Endodermal cell (in vitro differentiated cells): Measurements from ENCODE around the gene PSMD2. TPM values are rescaled to one million over a fixed set of nuclear protein-coding genes. Genes with fewer than 3 reads are reported as not detected.

Experiments used
- DNase-seq: peaks from one replicate; pipeline ENCODE4 v3.0.0-alpha.2; 2017
- H3K27ac ChIP-seq: 2 replicates; pipeline ENCODE4 v1.5.1; 2013; ENCODE audit warnings: mild to moderate bottlenecking, low read depth, low read length, moderate library complexity
- H3K27me3 ChIP-seq: 2 replicates; pipeline ENCODE4 v1.6.1; 2013; ENCODE audit warnings: mild to moderate bottlenecking, low read length, moderate library complexity; ENCODE audit not compliant: insufficient read depth, control insufficient read depth, poor library complexity, severe bottlenecking
- H3K36me3 ChIP-seq: 2 replicates; pipeline ENCODE4 v1.7.0; 2013; ENCODE audit warnings: mild to moderate bottlenecking, low read length, moderate library complexity; ENCODE audit not compliant: control insufficient read depth, insufficient read depth
- H3K4me1 ChIP-seq: one replicate; pipeline ENCODE4 v1.7.0; 2013; ENCODE audit warnings: low read length; ENCODE audit not compliant: control insufficient read depth, insufficient read depth
- H3K4me3 ChIP-seq: 2 replicates; pipeline ENCODE4 v1.5.1; 2013; ENCODE audit warnings: mild to moderate bottlenecking, low read length, moderate library complexity
- H3K9ac ChIP-seq: 2 replicates; pipeline ENCODE4 v1.6.1; 2013; ENCODE audit warnings: mild to moderate bottlenecking, low read length, moderate library complexity; ENCODE audit not compliant: poor library complexity, severe bottlenecking; ENCODE audit errors: extremely low read depth
- H3K9me3 ChIP-seq: 2 replicates; pipeline ENCODE4 v1.6.1; 2013; ENCODE audit warnings: mild to moderate bottlenecking, low read length, moderate library complexity; ENCODE audit not compliant: control insufficient read depth
- H3K27ac Mint-ChIP-seq: 2 replicates; pipeline ENCODE4 v1.8.0; 2020; ENCODE audit warnings: mixed read lengths
- H3K27me3 Mint-ChIP-seq: 2 replicates; pipeline ENCODE4 v1.8.0; 2021; ENCODE audit warnings: mild to moderate bottlenecking, mixed read lengths; ENCODE audit not compliant: insufficient read depth
- H3K36me3 Mint-ChIP-seq: 2 replicates; pipeline ENCODE4 v1.8.0; 2020; ENCODE audit warnings: low read depth, mixed read lengths
- H3K4me1 Mint-ChIP-seq: 2 replicates; pipeline ENCODE4 v1.8.0; 2020; ENCODE audit warnings: mixed read lengths
- H3K4me3 Mint-ChIP-seq: 2 replicates; pipeline ENCODE4 v1.8.0; 2020; ENCODE audit warnings: mild to moderate bottlenecking, moderate library complexity, mixed read lengths
- H3K9me3 Mint-ChIP-seq: 2 replicates; pipeline ENCODE4 v1.8.0; 2020; ENCODE audit warnings: mild to moderate bottlenecking, mixed read lengths
- CTCF ChIP-seq: fragments of 200-600 bp; sonication (generic); conservative IDR thresholded peaks from 2 replicates; pipeline ENCODE4 v1.5.0; 2021; ENCODE audit warnings: antibody characterized with exemption, mild to moderate bottlenecking
- WGBS, 2 experiments: methylation state at CpG; one replicate each; pipeline versions ENCODE4 v1.1.5 to v1.1.7; 2013; ENCODE audit warnings: missing lambda C conversion rate in 2 of 2, mixed read lengths in 1 of 2; ENCODE audit not compliant: insufficient coverage in 1 of 2, insufficient read length in 1 of 2; 5-methylcytosine and 5-hydroxymethylcytosine counted together
- total RNA-seq, 2 donors: library from RNA; stranded (reverse); fragmentation: NEBNext Ultra II Directional in 1 of 2; extraction: Animal tissue kit (Norgen Biotek cat#: 25700) in 1 of 2; gene quantifications; 2 replicates in 1 of 2; 3 replicates in 1 of 2; pipeline ENCODE4 v1.2.1, GENCODE V29; 2021

Gene PSMD2
- total RNA-seq, 2 donors from 2014 or later, result 332 TPM

- H3K9ac ChIP-seq, result no peak overlapping the region
- H3K9me3 ChIP-seq, result no peaks in the 10 kb centered on the region
- H3K9me3 Mint-ChIP-seq, result no peaks in the 10 kb centered on the region
- 81 to 88% methylated on average over 11 to 18 of the region's 18 CpGs for WGBS, 2 experiments
- peaks cover 47% of the 10 kb centered on the region for H3K36me3 Mint-ChIP-seq
- H3K27ac ChIP-seq, result no peak overlapping the region
- H3K27me3 ChIP-seq, result no peaks in the 10 kb centered on the region
- peaks cover 12% of the 10 kb centered on the region for H3K4me1 ChIP-seq
- peak; percentile 84 for TF ChIP-seq CTCF
- no peak overlapping the region for H3K4me3 Mint-ChIP-seq
- peak; percentile 90 for DNase-seq
- H3K27me3 Mint-ChIP-seq, result no peaks in the 10 kb centered on the region
- H3K27ac Mint-ChIP-seq, result no peak overlapping the region
- H3K4me3 ChIP-seq, result no peak overlapping the region
- peaks cover 29% of the 10 kb centered on the region for H3K4me1 Mint-ChIP-seq
- peaks cover 67% of the 10 kb centered on the region for H3K36me3 ChIP-seq
Observed at GRCh38 chr3:184354121-184354728, 55.2 kb downstream of the PSMD2 start.

- peaks cover 12% of the 10 kb centered on the region for H3K4me1 ChIP-seq
- H3K27ac Mint-ChIP-seq, result no peak overlapping the region
- no peak overlapping the region for H3K4me3 Mint-ChIP-seq
- no peaks in the 10 kb centered on the region for H3K27me3 ChIP-seq
- H3K27me3 Mint-ChIP-seq, result no peaks in the 10 kb centered on the region
- peaks cover 45% of the 10 kb centered on the region for H3K36me3 Mint-ChIP-seq
- no peaks in the 10 kb centered on the region for H3K9me3 Mint-ChIP-seq
- TF ChIP-seq CTCF, result no peak
- H3K36me3 ChIP-seq, result peaks cover 63% of the 10 kb centered on the region
- H3K9ac ChIP-seq, result no peak overlapping the region
- no peaks in the 10 kb centered on the region for H3K9me3 ChIP-seq
- peaks cover 30% of the 10 kb centered on the region for H3K4me1 Mint-ChIP-seq
- DNase-seq, result no peak
- no peak overlapping the region for H3K27ac ChIP-seq
- WGBS, 2 experiments, result 86 to 90% methylated on average over 2 to 8 of the region's 8 CpGs
- H3K4me3 ChIP-seq, result no peak overlapping the region
Observed at GRCh38 chr3:184354754-184355153, 55.7 kb downstream of the PSMD2 start.

GRCh38 chr3:184355261-184356040 is 56.4 kb downstream of the PSMD2 start:
- H3K9ac ChIP-seq, result no peak overlapping the region
- Mint-ChIP-seq H3K9me3 (no peaks in the 10 kb centered on the region), H3K4me1 (peaks cover 34% of the 10 kb centered on the region), H3K4me3 (no peak overlapping the region), H3K27ac (peak overlapping the region; percentile 40), H3K27me3 (no peaks in the 10 kb centered on the region), H3K36me3 (peaks cover 40% of the 10 kb centered on the region)
- DNase-seq, result no peak
- 92 to 93% methylated on average over 15 to 18 of the region's 18 CpGs for WGBS, 2 experiments
- no peak for TF ChIP-seq CTCF
- peaks cover 57% of the 10 kb centered on the region for H3K36me3 ChIP-seq
- peaks cover 12% of the 10 kb centered on the region for H3K4me1 ChIP-seq
- H3K9me3 ChIP-seq, result no peaks in the 10 kb centered on the region
- no peak overlapping the region for H3K4me3 ChIP-seq
- no peak overlapping the region for H3K27ac ChIP-seq
- no peaks in the 10 kb centered on the region for H3K27me3 ChIP-seq
